Endothelial cell (in vitro differentiated cells): ENCODE data around the gene KLHL7. TPM values are rescaled to one million over a fixed set of nuclear protein-coding genes. Genes with fewer than 3 reads are reported as not detected.

Source experiments
- DNase-seq: peaks from one replicate; pipeline ENCODE4 v3.0.0; 2021; ENCODE audit warnings: low spot score
- H3K27ac Mint-ChIP-seq: one replicate; pipeline ENCODE4 v1.8.0; 2021; ENCODE audit warnings: mixed read lengths, inconsistent platforms; ENCODE audit not compliant: unreplicated experiment
- H3K27me3 Mint-ChIP-seq: one replicate; pipeline ENCODE4 v1.8.0; 2021; ENCODE audit warnings: mild to moderate bottlenecking, moderate library complexity, mixed read lengths, inconsistent platforms; ENCODE audit not compliant: unreplicated experiment
- H3K36me3 Mint-ChIP-seq: one replicate; pipeline ENCODE4 v1.8.0; 2021; ENCODE audit warnings: mild to moderate bottlenecking, low read depth, mixed read lengths, inconsistent platforms; ENCODE audit not compliant: unreplicated experiment
- H3K4me1 Mint-ChIP-seq: one replicate; pipeline ENCODE4 v1.8.0; 2021; ENCODE audit warnings: mild to moderate bottlenecking, mixed read lengths, inconsistent platforms; ENCODE audit not compliant: unreplicated experiment
- H3K4me3 Mint-ChIP-seq: one replicate; pipeline ENCODE4 v1.8.0; 2021; ENCODE audit warnings: mild to moderate bottlenecking, mixed read lengths, inconsistent platforms; ENCODE audit not compliant: unreplicated experiment
- H3K9me3 Mint-ChIP-seq: one replicate; pipeline ENCODE4 v1.8.0; 2021; ENCODE audit warnings: mixed read lengths, inconsistent platforms; ENCODE audit not compliant: unreplicated experiment
- long read RNA-seq: library from polyadenylated mRNA; unstranded; transcript quantifications from one replicate; pipeline ENCODE4 v2.0.0, GENCODE V29; 2020; ENCODE audit not compliant: unreplicated experiment
- total RNA-seq: library from RNA; stranded (reverse); fragmentation: NEBNext Ultra II Directional; extraction: Animal tissue kit (Norgen Biotek cat#: 25700); gene quantifications from one replicate; pipeline ENCODE4 v1.2.1, GENCODE V29; 2021; ENCODE audit not compliant: unreplicated experiment
- TF ChIP-seq, protein P1 (sequence below): fragments of 200-600 bp; sonication (generic); IDR thresholded peaks from one replicate; pipeline ENCODE4 v1.5.0; 2021; ENCODE audit warnings: antibody characterized with exemption; ENCODE audit not compliant: unreplicated experiment

Gene KLHL7, protein sequence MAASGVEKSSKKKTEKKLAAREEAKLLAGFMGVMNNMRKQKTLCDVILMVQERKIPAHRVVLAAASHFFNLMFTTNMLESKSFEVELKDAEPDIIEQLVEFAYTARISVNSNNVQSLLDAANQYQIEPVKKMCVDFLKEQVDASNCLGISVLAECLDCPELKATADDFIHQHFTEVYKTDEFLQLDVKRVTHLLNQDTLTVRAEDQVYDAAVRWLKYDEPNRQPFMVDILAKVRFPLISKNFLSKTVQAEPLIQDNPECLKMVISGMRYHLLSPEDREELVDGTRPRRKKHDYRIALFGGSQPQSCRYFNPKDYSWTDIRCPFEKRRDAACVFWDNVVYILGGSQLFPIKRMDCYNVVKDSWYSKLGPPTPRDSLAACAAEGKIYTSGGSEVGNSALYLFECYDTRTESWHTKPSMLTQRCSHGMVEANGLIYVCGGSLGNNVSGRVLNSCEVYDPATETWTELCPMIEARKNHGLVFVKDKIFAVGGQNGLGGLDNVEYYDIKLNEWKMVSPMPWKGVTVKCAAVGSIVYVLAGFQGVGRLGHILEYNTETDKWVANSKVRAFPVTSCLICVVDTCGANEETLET
- 44.8 TPM for total RNA-seq
- long read RNA-seq, full-length matches to known transcripts: 9 of 13 reads
- long read RNA-seq, partial matches to known transcripts: 3 of 13 reads
- long read RNA-seq, other reads (novel, unspliced or antisense): 1 of 13 reads

DNA sequence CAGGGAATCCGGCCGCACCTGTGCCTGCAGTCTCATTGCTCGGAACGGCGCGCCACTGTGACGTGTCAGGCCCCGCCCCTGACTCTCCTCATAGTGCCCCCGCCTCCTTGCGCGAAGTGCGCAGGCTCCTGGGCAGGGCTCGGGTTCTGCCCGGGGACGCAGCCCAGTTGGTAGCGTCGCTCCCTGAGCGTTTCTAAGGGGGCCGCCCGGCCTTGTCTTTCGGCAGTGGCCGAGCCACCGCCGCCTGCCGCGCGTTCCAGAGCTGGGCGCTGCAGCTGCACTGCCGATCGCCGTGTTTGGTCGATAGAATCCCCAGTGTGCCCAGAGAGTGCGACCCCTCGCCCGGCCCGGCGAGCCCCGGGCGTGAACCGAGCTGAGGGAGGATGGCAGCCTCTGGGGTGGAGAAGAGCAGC, at the start of gene KLHL7:
Gene KLHL7 (plus strand): TSS at position 142 of the 413 bp plus-strand sequence. CDS start 242 bp downstream, at position 384.
- Mint-ChIP-seq H3K4me1 (peaks cover 33% of the 10 kb centered on the region), H3K4me3 (peak within 1 kb of the TSS; percentile 98), H3K36me3 (peaks cover 7% of the 10 kb centered on the region), H3K9me3 (no peaks in the 10 kb centered on the region), H3K27me3 (peaks cover 8% of the 10 kb centered on the region), H3K27ac (peak within 1 kb of the TSS; percentile 93)
- TF ChIP-seq, protein P1, sequence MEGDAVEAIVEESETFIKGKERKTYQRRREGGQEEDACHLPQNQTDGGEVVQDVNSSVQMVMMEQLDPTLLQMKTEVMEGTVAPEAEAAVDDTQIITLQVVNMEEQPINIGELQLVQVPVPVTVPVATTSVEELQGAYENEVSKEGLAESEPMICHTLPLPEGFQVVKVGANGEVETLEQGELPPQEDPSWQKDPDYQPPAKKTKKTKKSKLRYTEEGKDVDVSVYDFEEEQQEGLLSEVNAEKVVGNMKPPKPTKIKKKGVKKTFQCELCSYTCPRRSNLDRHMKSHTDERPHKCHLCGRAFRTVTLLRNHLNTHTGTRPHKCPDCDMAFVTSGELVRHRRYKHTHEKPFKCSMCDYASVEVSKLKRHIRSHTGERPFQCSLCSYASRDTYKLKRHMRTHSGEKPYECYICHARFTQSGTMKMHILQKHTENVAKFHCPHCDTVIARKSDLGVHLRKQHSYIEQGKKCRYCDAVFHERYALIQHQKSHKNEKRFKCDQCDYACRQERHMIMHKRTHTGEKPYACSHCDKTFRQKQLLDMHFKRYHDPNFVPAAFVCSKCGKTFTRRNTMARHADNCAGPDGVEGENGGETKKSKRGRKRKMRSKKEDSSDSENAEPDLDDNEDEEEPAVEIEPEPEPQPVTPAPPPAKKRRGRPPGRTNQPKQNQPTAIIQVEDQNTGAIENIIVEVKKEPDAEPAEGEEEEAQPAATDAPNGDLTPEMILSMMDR: no peak
- DNase-seq: peak; percentile 95

DNA sequence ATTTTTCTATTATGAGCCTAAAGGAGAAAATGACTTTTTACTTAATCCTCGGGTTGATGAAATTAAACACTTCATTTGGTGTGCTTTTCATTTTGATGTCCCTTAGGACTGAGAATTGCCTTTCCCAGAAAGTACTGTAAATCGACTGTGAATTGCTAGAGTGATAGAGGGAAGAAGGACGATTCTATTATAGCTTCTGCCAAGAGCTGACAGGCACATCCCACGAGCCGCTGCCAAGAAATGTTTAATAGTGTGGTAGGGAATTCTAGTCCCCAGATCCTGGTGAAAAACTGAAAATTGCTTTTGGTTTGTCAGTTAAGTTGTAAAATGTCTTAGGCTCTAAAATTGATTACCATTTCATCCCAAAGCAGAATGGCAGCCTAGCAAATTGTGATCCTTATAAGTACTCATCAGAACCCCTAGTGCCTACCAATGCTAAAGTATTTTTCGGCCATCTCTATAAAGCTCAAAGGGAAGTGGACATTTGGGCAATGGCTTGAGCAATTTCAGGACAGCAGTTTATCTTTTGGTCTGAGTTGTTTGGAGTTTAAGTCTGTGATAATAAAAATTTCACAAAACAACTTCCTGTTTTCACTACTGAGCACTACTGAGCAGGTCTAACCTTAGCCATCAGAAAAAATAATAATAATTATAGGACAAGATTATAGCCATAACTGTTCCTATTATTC, 47.0 kb upstream of the KLHL7 start:
- TF ChIP-seq, protein P1: no peak

DNA sequence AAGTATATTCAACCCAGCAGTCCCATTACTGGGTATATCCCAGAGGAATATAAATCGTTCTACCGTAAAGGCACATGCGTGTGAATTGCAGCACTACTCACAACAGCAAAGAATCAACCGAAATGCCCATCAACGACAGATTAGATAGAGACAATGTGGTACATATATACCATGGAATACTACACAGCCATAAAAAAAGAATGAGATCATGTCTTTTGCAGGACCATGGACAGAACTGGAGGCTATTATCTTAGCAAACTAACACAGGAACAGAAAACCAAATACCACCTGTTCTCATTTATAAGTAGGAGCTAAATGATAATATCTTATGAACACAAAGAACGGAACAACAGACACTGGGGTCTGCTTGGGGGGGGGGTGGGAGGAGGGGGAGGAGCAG, 44.3 kb upstream of the KLHL7 start:
- H3K9me3 Mint-ChIP-seq: no peaks in the 10 kb centered on the region
- TF ChIP-seq, protein P1: no peak
- H3K4me3 Mint-ChIP-seq: no peak overlapping the region
- no peak for DNase-seq
- H3K36me3 Mint-ChIP-seq: no peaks in the 10 kb centered on the region
- H3K27ac Mint-ChIP-seq: no peak overlapping the region
- H3K4me1 Mint-ChIP-seq: peaks cover 13% of the 10 kb centered on the region
- H3K27me3 Mint-ChIP-seq: peaks cover 3% of the 10 kb centered on the region

More for the DNA sequence above, 47.0 kb upstream of the KLHL7 start:
- Mint-ChIP-seq H3K27ac (no peak overlapping the region), H3K36me3 (no peaks in the 10 kb centered on the region), H3K9me3 (no peaks in the 10 kb centered on the region), H3K4me3 (no peak overlapping the region), H3K27me3 (peaks cover 1% of the 10 kb centered on the region), H3K4me1 (peaks cover 7% of the 10 kb centered on the region)
- no peak for DNase-seq

DNA sequence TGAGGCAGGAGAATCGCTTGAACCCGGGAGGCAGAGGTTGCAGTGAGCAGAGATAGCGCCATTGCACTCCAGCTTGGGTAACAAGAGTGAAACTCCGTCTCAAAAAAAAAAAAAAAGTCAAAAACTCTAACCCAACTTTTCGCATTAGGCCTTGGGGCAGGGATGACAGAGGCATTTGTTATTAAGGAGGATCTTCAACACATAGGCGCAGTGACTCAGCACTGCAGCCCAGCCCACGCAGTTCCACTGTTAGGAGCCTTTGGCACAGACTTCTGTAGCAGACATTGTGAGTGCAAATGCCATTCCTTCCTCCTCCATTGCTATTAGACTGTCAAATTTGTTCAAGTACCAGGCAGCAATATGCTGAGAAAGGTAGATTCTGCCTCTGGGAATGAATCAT, 43.1 kb upstream of the KLHL7 start:
- TF ChIP-seq, protein P1: no peak
- Mint-ChIP-seq H3K9me3 (no peaks in the 10 kb centered on the region), H3K27ac (no peak overlapping the region), H3K36me3 (no peaks in the 10 kb centered on the region), H3K4me3 (no peak overlapping the region), H3K4me1 (peaks cover 22% of the 10 kb centered on the region), H3K27me3 (peaks cover 3% of the 10 kb centered on the region)
- no peak for DNase-seq
